Upper lobe of left lung (tissue), 6 donors: ENCODE results near the gene MAP4K4. TPM values are rescaled to one million over a fixed set of nuclear protein-coding genes. Genes with fewer than 3 reads are reported as not detected.

Experiments
- ATAC-seq, 2 donors: fragments of 200-7000 bp; cut with Tn5 transposase; one replicate each; pipeline ENCODE4 v1.9.1; 2022; ENCODE audit warnings: mild to moderate bottlenecking in 2 of 2, moderate library complexity in 2 of 2; ENCODE audit not compliant: low FRiP score in 2 of 2
- DNase-seq, 2 donors: peaks; one replicate each; pipeline ENCODE4 v3.0.0-alpha.2; 2019 to 2020
- H3K27ac ChIP-seq, 4 donors: fragments of 200-600 bp; sonication (generic); one replicate each; pipeline ENCODE4 v1.5.1; 2016 to 2019
- H3K27me3 ChIP-seq, 4 donors: fragments of 200-600 bp; sonication (generic); one replicate each; pipeline ENCODE4 v1.5.1; 2017 to 2019
- H3K36me3 ChIP-seq, 4 donors: fragments of 200-600 bp; sonication (generic); one replicate each; pipeline ENCODE4 v1.5.1; 2016 to 2019
- H3K4me1 ChIP-seq, 4 donors: fragments of 200-600 bp; sonication (generic); one replicate each; pipeline ENCODE4 v1.5.1; 2018 to 2019
- H3K4me3 ChIP-seq, 4 donors: fragments of 200-600 bp; sonication (generic); one replicate each; pipeline ENCODE4 v1.5.1; 2017 to 2019; ENCODE audit warnings: mild to moderate bottlenecking in 2 of 4, moderate library complexity in 1 of 4
- H3K9me3 ChIP-seq, 4 donors: fragments of 200-600 bp; sonication (generic); one replicate each; pipeline ENCODE4 v1.5.1; 2018 to 2019
- EP300 ChIP-seq, 4 donors: sonication (generic); formaldehyde crosslinking; IDR thresholded peaks; one replicate each; pipeline ENCODE4 v1.5.1; 2017; ENCODE audit warnings: antibody characterized with exemption in 4 of 4, control low read depth in 2 of 4
- POLR2A ChIP-seq, 4 donors: fragments of 450-650 bp; IDR thresholded peaks; one replicate each; pipeline ENCODE4 v1.5.1; 2016 to 2017; ENCODE audit warnings: antibody characterized with exemption in 4 of 4, mild to moderate bottlenecking in 2 of 4
- POLR2AphosphoS5 ChIP-seq, 2 donors: sonication (generic); formaldehyde crosslinking; IDR thresholded peaks; one replicate each; pipeline ENCODE4 v1.5.1; 2017; ENCODE audit warnings: antibody characterized with exemption in 2 of 2
- WGBS, 2 donors: methylation state at CpG; one replicate each; pipeline ENCODE4 v1.1.5; 2017 to 2018; 5-methylcytosine and 5-hydroxymethylcytosine counted together
- total RNA-seq, 6 donors: library from RNA; depleted of rRNA in 4 of 6; stranded (reverse); fragments of >200 nt in 4 of 6; gene quantifications; one replicate each; pipeline versions ENCODE4 v1.1.0 to v1.2.1, GENCODE V29; 2016 to 2021
- TF ChIP-seq, protein P1 (sequence below), 6 experiments: fragments of 450-650 bp in 4 of 6; fragments of 200-600 bp in 2 of 6; sonication (generic) in 2 of 6; IDR thresholded peaks; one replicate each; pipeline ENCODE4 v1.5.1; 2016 to 2019; ENCODE audit warnings: antibody characterized with exemption in 6 of 6
- donor health status: DM: no; HTN: no; CAD: no; lungs with moderate emphysema.
- donor health status: DM: no; HTN: yes; CAD: no; lungs with severe emphysema.

MAP4K4 gene
- total RNA-seq, 6 donors from 2014 or later = 49.8 to 88.0 (median 56.4) TPM

DNA sequence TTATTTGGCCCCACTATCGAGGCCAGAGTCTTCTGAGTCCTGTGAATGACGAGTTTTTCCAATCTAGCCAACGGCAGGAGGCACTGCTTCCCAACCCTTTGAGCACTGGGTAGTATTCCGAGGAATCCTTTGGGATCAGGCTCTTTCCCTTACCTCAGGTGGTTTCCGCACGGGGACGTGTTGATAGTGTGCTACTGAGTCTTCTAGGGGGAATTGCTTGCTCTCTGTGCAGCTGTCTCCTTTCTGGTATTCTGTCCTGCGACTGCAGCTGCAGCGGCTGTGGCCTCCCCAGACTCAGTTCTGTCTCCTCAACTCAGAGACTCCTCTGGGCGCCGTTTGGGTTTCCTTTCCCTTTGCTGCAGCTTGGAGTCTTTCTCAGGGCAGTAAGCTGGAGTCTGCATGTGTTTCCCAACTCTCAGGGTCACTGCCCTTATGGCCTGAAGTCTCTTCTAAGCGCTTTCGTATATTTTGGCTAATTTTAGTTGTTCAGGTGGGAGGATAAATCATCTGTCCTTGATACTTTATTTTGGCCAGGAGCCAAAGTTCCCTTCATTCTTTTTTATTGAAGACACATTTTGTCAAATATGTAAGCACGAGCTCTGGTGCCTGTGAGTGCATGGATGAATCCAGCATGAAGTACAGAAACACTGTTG is 118.4 kb downstream of the MAP4K4 start:
- DNase-seq (no peak), ATAC-seq (no peak)
- H3K4me1 ChIP-seq = peaks cover 20 to 42% (median 32%) of the 10 kb centered on the region in 4 donors
- H3K27me3 ChIP-seq = no peaks in the 10 kb centered on the region
- no peak for TF ChIP-seq EP300 (IDR thresholded peaks at IDR 0.05)
- TF ChIP-seq POLR2A (IDR thresholded peaks at IDR 0.05) = no peak
- TF ChIP-seq POLR2AphosphoS5 (IDR thresholded peaks at IDR 0.05) = no peak
- TF ChIP-seq, protein P1, sequence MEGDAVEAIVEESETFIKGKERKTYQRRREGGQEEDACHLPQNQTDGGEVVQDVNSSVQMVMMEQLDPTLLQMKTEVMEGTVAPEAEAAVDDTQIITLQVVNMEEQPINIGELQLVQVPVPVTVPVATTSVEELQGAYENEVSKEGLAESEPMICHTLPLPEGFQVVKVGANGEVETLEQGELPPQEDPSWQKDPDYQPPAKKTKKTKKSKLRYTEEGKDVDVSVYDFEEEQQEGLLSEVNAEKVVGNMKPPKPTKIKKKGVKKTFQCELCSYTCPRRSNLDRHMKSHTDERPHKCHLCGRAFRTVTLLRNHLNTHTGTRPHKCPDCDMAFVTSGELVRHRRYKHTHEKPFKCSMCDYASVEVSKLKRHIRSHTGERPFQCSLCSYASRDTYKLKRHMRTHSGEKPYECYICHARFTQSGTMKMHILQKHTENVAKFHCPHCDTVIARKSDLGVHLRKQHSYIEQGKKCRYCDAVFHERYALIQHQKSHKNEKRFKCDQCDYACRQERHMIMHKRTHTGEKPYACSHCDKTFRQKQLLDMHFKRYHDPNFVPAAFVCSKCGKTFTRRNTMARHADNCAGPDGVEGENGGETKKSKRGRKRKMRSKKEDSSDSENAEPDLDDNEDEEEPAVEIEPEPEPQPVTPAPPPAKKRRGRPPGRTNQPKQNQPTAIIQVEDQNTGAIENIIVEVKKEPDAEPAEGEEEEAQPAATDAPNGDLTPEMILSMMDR (IDR thresholded peaks at IDR 0.05) = no peak
- WGBS, 2 donors = 80 to 90% methylated on average over 14 of the region's 14 CpGs
- H3K36me3 ChIP-seq = no peaks in the 10 kb centered on the region
- no peak overlapping the region for H3K27ac ChIP-seq
- H3K9me3 ChIP-seq = no peaks in the 10 kb centered on the region
- H3K4me3 ChIP-seq = no peak overlapping the region

GRCh38 chr2:101816598-101816997 is 119.1 kb downstream of the MAP4K4 start:
- DNase-seq (no peak), ATAC-seq (no peak)
- H3K9me3 ChIP-seq = no peaks in the 10 kb centered on the region
- H3K36me3 ChIP-seq = no peaks in the 10 kb centered on the region
- H3K4me1 ChIP-seq = peaks cover 20 to 45% (median 34%) of the 10 kb centered on the region in 4 donors
- TF ChIP-seq POLR2A (IDR thresholded peaks at IDR 0.05) (no peak), EP300 (IDR thresholded peaks at IDR 0.05) (no peak), POLR2AphosphoS5 (IDR thresholded peaks at IDR 0.05) (no peak)
- TF ChIP-seq, protein P1 (IDR thresholded peaks at IDR 0.05) = no peak
- H3K27ac ChIP-seq = no peak overlapping the region
- no peak overlapping the region for H3K4me3 ChIP-seq
- no peaks in the 10 kb centered on the region for H3K27me3 ChIP-seq
- WGBS, 2 donors = 79 to 83% methylated on average over 4 of the region's 4 CpGs

DNA sequence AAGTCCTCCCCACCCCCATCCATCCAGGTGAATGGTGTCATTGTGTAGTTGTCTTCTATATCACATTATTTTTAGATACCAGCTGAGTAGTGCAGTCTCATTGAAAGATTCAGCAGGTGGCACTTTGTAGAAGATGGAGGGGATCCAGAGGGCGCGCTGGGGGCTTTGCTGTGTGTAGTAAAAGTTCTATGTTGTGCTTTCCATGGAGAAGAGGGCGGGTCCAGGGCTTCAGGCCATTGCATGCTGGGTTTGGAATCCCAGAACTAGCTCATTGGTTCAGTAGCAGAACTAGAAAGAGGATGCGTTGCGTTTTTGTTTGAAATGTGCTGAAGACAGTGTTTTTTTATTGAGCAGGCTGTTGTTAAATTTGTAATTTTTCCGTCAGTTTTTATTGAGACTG is 120.0 kb downstream of the MAP4K4 start:
- TF ChIP-seq POLR2AphosphoS5 (IDR thresholded peaks at IDR 0.05) (no peak), POLR2A (IDR thresholded peaks at IDR 0.05) (no peak)
- TF ChIP-seq, protein P1 (IDR thresholded peaks at IDR 0.05) = no peak
- H3K27ac ChIP-seq = no peak overlapping the region
- no peak overlapping the region for H3K4me3 ChIP-seq
- WGBS, 2 donors = 93 to 98% methylated on average over 6 of the region's 6 CpGs
- no peaks in the 10 kb centered on the region for H3K27me3 ChIP-seq
- DNase-seq (no peak), ATAC-seq (no peak)
- H3K4me1 ChIP-seq = peaks cover 20 to 45% (median 34%) of the 10 kb centered on the region in 4 donors
- no peaks in the 10 kb centered on the region for H3K9me3 ChIP-seq
- no peaks in the 10 kb centered on the region for H3K36me3 ChIP-seq

DNA sequence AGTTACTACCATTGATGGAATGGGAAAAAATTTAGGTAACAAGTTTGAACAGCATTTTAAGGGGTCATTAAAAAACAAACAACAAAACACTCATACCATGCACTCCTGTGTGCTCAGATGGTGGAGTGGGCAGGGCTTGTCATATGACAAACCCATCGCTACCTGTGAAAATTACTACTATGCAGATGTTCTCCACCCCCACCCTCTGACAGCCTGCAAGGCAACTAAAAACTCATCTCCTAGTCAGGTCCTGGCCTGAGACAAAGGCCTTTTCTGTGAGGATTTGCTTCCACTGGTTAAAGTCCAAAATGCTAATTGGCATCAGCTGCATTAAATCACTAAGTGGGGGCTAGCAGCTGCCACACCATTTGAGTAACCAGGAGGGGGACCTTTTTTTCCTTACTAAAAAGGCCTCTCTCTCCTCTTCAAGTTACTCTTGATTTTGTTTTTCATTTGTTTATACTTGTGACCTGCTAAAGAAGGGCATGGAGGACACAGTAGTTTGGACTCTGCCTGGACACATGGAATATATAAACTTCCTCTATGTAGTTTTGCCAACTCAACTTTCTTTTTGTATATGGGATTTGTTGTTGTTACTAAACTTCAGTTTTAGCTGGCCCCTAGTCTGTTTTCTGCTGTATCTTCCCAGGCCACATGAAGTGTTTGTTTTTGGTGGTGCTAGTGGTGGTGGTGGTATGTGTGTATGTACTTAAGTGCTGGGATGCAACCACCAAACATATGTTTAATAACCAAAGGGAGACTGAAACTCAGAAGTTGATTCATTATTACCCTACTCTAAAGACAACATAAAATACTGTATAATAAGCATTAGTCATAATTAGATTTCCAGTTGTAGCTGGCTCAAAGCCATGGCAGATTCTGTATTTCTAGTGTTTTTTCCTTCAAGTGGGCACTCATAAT is 121.3 kb downstream of the MAP4K4 start:
- Histone ChIP-seq H3K9me3 (no peaks in the 10 kb centered on the region), H3K27me3 (no peaks in the 10 kb centered on the region), H3K4me1 (peaks cover 23 to 55% (median 35%) of the 10 kb centered on the region in 4 donors), H3K4me3 (no peak overlapping the region), H3K36me3 (no peaks in the 10 kb centered on the region), H3K27ac (peak overlapping the region in 1 of 4 donors; percentile 49)
- no peak for DNase-seq
- TF ChIP-seq EP300 (IDR thresholded peaks at IDR 0.05) = no peak
- TF ChIP-seq, protein P1 (IDR thresholded peaks at IDR 0.05) = no peak
- no peak for ATAC-seq
- 92 to 95% methylated on average over 1 of the region's 1 CpG for WGBS, 2 donors
